ENCODE results near the gene STAG1.

Gene STAG1

GRCh38 chr3:136334209-136334608 lies 418.0 kb downstream of the STAG1 start:
- no peak for TF ChIP-seq ZFX (IDR thresholded peaks at IDR 0.05; ENCODE audit: borderline replicate concordance)
- TF ChIP-seq, protein P1, sequence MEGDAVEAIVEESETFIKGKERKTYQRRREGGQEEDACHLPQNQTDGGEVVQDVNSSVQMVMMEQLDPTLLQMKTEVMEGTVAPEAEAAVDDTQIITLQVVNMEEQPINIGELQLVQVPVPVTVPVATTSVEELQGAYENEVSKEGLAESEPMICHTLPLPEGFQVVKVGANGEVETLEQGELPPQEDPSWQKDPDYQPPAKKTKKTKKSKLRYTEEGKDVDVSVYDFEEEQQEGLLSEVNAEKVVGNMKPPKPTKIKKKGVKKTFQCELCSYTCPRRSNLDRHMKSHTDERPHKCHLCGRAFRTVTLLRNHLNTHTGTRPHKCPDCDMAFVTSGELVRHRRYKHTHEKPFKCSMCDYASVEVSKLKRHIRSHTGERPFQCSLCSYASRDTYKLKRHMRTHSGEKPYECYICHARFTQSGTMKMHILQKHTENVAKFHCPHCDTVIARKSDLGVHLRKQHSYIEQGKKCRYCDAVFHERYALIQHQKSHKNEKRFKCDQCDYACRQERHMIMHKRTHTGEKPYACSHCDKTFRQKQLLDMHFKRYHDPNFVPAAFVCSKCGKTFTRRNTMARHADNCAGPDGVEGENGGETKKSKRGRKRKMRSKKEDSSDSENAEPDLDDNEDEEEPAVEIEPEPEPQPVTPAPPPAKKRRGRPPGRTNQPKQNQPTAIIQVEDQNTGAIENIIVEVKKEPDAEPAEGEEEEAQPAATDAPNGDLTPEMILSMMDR (IDR thresholded peaks at IDR 0.05) = no peak
- H3K27ac ChIP-seq = no peak overlapping the region

GRCh38 chr3:136332776-136333175 lies 419.4 kb downstream of the STAG1 start:
- TF ChIP-seq, protein P1 (IDR thresholded peaks at IDR 0.05) = no peak
- TF ChIP-seq ZFX (IDR thresholded peaks at IDR 0.05; ENCODE audit: borderline replicate concordance) = no peak
- no peak overlapping the region for H3K27ac ChIP-seq

- H3K27ac ChIP-seq = no peak overlapping the region
- no peak for TF ChIP-seq ZFX (IDR thresholded peaks at IDR 0.05; ENCODE audit: borderline replicate concordance)
- TF ChIP-seq, protein P1 (IDR thresholded peaks at IDR 0.05) = no peak
These were observed 419.9 kb downstream of the STAG1 start for GRCh38 chr3:136332302-136332701.

DNA sequence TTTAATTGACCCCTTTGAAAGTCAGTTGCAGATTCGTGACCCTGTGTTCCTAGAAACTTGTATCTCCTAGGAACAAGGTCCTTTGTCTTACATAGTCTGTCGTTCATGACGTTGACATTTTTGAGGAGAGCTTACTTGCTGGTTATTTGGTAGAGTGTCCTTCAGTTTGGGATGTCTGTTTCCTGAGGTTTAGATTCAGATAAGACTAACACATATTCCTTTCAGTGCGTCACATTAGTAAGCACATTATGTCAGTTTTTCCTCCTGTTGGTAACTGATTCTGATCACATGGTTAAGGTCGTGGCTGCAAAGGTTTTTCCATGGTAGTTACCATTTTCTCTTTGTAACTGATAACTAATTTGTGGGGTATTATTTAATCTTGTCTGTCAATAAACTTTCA lies 421.3 kb downstream of the STAG1 start:
- TF ChIP-seq, protein P1 (IDR thresholded peaks at IDR 0.05) = no peak
- TF ChIP-seq ZFX (IDR thresholded peaks at IDR 0.05; ENCODE audit: borderline replicate concordance) = no peak

DNA sequence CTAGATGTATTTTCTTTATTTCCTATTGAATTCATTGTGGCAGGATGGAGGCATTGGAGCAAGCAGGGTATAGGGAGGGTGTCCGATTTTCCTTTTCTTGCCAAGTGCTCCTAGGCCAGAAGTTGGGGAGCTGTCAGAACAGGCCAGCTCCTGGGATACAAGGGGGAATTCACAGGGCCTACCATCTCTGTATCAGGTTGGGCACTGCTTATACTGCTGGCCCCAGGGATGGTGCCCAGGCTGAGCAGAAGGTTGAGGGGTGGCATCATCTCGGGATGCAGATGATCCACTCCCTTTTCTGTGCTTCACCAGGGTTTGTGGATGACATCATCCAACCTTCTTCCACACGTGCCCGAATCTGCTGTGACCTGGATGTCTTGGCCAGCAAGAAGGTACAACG lies 422.6 kb downstream of the STAG1 start:
- no peak for TF ChIP-seq ZFX (IDR thresholded peaks at IDR 0.05; ENCODE audit: borderline replicate concordance)
- TF ChIP-seq, protein P1 (IDR thresholded peaks at IDR 0.05) = no peak
- H3K27ac ChIP-seq = no peak overlapping the region

More for the DNA sequence above, 421.3 kb downstream of the STAG1 start:
- no peak overlapping the region for H3K27ac ChIP-seq

DNA sequence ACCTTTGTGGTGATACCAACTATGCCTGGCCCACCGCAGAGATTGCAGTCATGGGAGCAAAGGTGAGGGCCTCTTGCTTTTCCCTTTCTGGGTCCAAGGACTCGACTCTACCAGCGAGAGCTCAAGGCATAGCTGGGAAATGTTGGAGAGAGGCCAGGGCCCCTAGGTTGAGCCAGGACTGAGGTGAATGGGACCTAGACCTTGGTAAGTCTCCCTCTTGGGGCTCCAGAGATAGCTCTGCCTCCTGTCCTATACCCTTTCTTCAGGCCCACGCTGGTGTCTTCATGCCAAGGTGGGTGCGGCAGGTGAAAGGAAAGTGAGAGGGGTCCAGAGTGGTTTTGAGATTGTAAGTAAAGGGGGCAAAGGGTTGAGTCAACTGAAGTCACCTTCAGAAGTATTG lies 424.5 kb downstream of the STAG1 start:
- no peak overlapping the region for H3K27ac ChIP-seq
- TF ChIP-seq, protein P1 (IDR thresholded peaks at IDR 0.05) = no peak
- TF ChIP-seq ZFX (IDR thresholded peaks at IDR 0.05; ENCODE audit: borderline replicate concordance) = no peak

- H3K27ac ChIP-seq = no peak overlapping the region
- TF ChIP-seq ZFX (IDR thresholded peaks at IDR 0.05; ENCODE audit: borderline replicate concordance) = no peak
- TF ChIP-seq, protein P1 (IDR thresholded peaks at IDR 0.05) = no peak
These were observed 425.9 kb downstream of the STAG1 start for GRCh38 chr3:136326316-136326715.

Data from 22Rv1 (cell line).